GM21360 (cell line): Measurements from ENCODE around the gene SPSB1.

Experiments
- ATAC-seq: cut with Tn5 transposase; IDR thresholded peaks from one replicate; pipeline ENCODE4 v1.9.1; 2021; ENCODE audit warnings: mild to moderate bottlenecking, moderate library complexity; ENCODE audit not compliant: unreplicated experiment

Gene SPSB1

GRCh38 chr1:9292361-9293240 is at the start of gene SPSB1:
Gene SPSB1, plus strand, starts transcription at chr1:9292894. Its CDS starts 62,998 bp downstream, at chr1:9355892.
- ATAC-seq: no peak

GRCh38 chr1:9243066-9243739 is 49.5 kb upstream of the SPSB1 start:
- no peak for ATAC-seq

- ATAC-seq: no peak
Observed at GRCh38 chr1:9244501-9245229, 48.0 kb upstream of the SPSB1 start.

- no peak for ATAC-seq
Observed at GRCh38 chr1:9245230-9245619, 47.5 kb upstream of the SPSB1 start.

- no peak for ATAC-seq
Observed at GRCh38 chr1:9245661-9246060, 47.0 kb upstream of the SPSB1 start.

GRCh38 chr1:9246215-9246614 is 46.5 kb upstream of the SPSB1 start:
- ATAC-seq: no peak

GRCh38 chr1:9246841-9247785 is 45.6 kb upstream of the SPSB1 start:
- ATAC-seq: no peak

GRCh38 chr1:9247894-9248293 is 44.8 kb upstream of the SPSB1 start:
- no peak for ATAC-seq

GRCh38 chr1:9248341-9249262 is 44.1 kb upstream of the SPSB1 start:
- no peak for ATAC-seq

GRCh38 chr1:9249263-9249533 is 43.5 kb upstream of the SPSB1 start:
- ATAC-seq: no peak

- ATAC-seq: no peak
Observed at GRCh38 chr1:9249534-9250410, 42.9 kb upstream of the SPSB1 start.

- no peak for ATAC-seq
Observed at GRCh38 chr1:9250411-9251381, 42.0 kb upstream of the SPSB1 start.

- ATAC-seq: no peak
Observed at GRCh38 chr1:9251501-9251900, 41.2 kb upstream of the SPSB1 start.

GRCh38 chr1:9253004-9253403 is 39.7 kb upstream of the SPSB1 start:
- ATAC-seq: no peak

- no peak for ATAC-seq
Observed at GRCh38 chr1:9253453-9254105, 39.1 kb upstream of the SPSB1 start.

- no peak for ATAC-seq
Observed at GRCh38 chr1:9256332-9256731, 36.4 kb upstream of the SPSB1 start.

GRCh38 chr1:9257851-9258250 is 34.8 kb upstream of the SPSB1 start:
- ATAC-seq: no peak
